Articular chondrocyte of knee joint (primary cell): ENCODE data around the gene ABHD17C. TPM values are rescaled to one million over a fixed set of nuclear protein-coding genes. Genes with fewer than 3 reads are reported as not detected.

Experiments
- small RNA-seq: library from RNA; depleted of rRNA; stranded (forward); fragments of <200 nt; gene quantifications from one replicate; pipeline ENCODE3, GENCODE V24; 2012
- total RNA-seq: library from RNA; depleted of rRNA; stranded (reverse); fragments of >200 nt; gene quantifications from 2 replicates; pipeline ENCODE4 v1.2.3, GENCODE V29; 2012

ABHD17C gene
- total RNA-seq = 15.5 and 18.2 TPM in 2 replicates

GRCh38 chr15:80695099-80695910 is at the start of gene ABHD17C:
Gene ABHD17C (plus strand): TSS chr15:80695310. CDS start chr15:80695430, 120 bp downstream.

GRCh38 chr15:80778964-80779657 is 84.0 kb downstream of the ABHD17C start, which contains the start of gene CEMIP:
Gene CEMIP (plus strand): TSS chr15:80779370. CDS start chr15:80873880, 94,510 bp downstream.

Small RNA genes within 50 kb of the gene (small RNA-seq; reads per million reads assigned to genes)
- gene RNU6-380P = not detected

Other genes starting within 250 kb of the ABHD17C start
- 1,480 and 1,735 TPM in 2 replicates for gene CEMIP, start 84.1 kb downstream of the ABHD17C start, total RNA-seq